GM03348 (cell line): ENCODE results near the gene SPTSSB.

Source experiments
- DNase-seq: peaks from one replicate; pipeline ENCODE4 v3.0.0; 2012; ENCODE audit warnings: low spot score

SPTSSB gene

DNA sequence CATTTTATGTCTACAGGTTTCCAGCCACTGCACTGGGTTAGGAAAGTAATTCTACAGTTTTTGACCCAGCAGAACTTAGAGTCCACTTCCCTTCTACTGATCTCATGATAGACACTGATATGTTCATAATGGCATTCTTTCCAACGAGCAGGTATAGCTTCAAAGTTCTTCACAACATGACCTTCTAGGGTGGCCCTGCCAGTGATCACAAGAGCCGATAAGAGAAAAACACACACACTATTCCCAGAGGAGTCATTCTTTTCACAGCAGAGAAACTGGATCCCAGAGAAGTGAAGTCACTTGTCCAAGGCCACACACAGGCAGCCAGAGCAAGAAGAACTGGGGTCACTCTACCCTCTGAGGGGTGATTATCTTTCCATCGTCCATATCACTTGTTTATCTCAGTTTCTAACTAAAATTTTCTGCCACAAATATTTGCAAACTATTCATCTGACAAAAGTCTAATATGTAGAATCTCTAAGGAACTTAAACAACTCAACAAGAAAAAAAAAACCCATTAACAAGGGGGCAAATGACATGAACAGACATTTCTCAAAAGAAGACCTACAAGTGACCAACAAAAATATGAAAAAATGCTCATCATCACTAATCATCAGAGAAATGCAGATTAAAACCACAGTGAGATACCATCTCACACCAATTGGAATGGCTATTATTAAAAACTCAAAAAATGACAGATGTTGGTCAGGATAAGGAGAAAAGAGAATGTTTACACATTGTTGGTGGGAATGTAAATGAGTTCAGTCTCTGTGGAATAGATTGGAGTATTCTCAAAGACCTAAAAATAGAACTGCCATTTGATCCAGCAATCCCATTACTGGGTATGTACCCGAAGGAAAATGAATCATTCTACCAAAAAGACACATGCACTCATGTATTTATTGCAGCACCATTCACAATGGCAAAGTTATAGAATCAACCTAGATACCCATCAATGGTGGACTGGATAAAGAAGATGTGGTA lies 31.5 kb downstream of the SPTSSB start:
- DNase-seq = no peak

DNA sequence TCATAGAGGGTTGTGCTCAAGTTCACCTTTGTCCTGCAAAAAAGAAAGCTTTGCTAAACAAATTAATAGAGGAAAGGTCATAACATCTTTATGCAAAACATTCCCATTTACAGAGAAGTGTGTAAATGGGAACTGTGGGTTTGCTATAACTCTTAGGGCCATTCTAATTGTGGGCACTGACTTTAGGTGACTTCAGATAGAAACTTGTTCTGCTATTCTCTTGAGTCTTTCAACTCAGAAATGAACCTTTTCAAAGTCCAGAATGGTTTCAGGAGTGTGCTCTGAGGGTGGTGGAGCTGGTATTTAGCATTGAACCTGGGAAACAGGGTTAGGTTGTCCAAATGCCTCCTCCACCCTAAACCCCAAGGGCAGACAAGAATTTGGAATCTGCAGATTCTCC lies 34.0 kb downstream of the SPTSSB start:
- DNase-seq = no peak

DNA sequence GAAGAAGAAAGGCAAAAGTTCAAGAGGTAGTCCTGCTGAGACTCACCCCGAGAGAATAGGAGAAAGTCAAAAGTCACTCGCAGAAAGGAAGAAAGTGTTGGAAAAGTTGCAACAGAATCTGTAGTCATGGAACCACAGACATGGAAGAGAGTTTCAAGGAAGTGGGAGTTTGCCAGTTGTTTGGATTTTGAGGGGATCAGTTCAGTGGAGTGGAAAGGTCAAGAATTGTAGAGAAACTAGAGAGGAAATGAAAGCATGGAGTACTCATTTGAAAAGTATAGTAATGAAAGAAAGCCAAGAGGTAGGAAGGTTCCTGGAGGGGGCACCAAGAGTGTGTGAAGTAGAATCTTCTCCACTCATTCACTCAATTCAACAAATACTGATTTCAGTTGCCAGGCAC lies 34.7 kb downstream of the SPTSSB start:
- DNase-seq = no peak

DNA sequence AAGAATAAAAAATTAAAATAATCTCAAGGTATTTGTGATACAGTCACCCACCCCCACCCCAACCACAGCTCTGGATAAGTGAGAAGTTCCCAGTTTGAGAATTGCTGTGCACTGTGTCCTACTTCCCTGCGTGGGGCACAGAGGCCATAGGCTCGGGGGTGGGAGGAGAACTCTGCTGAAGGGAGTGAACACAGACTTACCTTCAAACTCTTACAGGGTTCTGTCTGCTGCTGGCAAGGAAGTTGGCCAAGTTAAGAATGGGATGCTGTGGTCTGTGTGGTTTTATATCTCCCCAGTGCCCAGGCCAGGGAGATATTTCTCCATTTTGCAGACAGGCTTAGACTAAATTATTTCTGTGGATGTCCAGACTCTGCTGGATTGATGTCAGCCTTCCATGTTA lies 37.6 kb downstream of the SPTSSB start:
- DNase-seq = no peak

DNA sequence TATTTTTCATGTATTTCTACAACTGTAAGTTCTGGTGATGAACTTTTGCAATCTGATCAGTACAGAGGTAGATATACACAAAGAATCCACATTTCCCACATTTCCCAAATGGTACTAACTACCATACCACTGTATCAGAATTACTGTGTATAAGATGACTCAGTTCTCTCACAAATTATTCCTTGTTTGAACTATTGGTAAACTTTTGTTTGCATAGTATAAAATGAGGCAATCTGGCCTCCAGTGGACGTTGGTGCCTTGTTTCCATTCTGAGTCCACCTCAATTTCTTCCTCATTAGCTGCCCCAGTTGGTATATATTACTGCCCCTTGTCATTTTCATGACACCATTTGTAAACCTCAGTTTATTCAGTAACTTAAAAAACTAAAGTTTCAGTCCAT lies 38.5 kb downstream of the SPTSSB start:
- no peak for DNase-seq

DNA sequence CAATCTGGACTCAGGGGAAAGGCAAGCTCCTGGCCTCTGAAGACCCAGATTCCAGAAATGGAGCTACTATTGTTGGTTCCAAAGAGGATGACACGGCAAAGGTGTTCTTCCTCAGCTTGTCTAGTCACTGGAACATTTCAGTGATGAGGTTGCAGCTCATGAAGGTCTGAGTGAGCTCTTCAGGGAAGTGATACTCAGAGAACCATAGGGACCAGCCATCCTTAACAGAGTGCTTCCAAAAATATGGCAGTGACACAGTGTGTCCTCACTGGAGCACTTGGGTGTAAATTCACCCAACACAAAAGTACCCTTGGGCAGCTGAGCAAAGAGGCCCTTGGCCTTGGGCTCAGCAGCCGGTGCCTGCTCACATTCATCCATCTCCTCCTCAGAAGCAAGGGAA lies 46.3 kb downstream of the SPTSSB start:
- no peak for DNase-seq

DNA sequence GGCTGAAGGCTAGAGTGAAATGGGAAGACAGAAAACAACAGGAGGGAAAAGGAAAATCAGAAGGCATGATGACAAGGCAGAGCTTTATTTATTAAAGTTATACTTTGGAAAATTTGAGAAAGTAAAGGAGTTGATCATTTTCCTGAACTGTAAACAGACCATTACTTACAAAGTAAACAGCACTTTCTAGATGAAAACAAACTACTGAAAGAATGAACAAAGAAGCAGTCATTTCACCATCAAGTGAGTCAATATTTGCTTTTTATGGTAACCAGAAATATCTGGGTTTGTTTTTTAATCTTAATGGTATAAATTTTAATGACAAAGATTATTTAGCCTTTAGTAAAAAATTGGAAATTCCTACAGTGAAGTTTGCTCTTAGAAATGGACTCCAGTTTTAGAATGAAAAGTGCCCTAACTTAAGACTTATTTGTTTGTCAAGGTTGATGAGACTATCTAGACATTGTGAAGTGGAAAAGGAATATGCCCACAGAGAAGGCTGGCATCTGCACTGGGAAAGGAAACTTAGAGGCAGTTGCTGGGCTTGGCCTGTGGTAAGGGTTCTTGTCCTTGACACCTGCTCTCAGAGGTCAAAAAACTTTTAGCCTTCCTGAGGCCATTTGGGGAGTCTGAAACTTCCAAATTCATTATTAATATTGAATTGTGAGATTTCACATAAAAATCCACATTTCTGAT lies 47.2 kb downstream of the SPTSSB start:
- DNase-seq = no peak

DNA sequence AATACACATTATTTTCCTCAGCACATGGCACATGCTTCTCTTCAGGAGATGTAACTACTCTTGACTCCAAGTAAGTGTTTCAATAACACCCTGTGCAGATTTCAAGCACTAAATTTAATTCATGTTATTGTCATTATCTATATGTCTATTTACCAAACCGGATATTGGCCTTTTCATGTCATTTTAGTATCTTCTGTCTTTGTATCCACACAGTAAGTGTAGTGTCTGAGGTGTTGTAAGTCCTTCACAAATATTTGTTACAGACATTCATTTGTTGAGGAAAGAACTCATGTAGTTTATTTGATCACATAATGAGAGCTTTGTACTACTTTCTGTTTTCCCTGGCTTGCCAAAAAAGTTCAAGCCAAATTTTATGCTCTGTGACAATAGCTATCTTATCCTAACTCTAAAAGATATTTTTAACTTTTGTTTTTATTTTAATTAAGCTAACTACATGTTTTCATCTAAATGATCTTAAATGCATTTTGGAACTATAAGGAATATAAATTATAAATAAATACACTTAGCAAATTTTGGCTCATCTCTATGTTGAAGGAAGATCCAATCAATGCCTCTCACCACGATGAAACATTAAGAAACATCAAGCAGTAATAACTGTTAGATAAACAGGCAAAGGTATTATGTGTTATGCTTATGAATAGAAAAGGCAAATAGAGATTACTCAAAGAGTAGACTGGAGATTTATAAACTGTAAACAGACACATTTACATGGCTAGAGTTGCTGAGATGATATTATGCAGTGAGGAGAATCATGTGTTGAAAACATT lies 48.3 kb downstream of the SPTSSB start:
- DNase-seq = no peak

DNA sequence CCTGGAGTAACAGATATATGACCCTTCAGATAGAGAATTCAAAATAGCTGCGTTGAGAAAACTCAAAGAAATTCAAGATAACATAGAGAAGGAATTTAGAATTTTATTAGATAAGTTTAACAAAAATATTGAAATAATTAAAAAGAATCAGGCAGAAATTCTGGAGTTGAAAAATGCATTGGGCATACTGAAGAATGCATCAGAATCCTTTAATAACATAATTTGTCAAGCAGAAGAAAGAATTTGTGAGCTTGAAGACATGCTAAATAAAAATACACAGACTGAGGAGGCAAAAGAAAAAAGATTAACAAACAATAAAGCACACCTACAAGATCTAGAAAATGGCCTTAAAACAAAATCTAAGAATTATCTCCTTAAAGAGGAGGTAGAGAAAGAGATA lies 50.5 kb downstream of the SPTSSB start:
- DNase-seq = no peak

DNA sequence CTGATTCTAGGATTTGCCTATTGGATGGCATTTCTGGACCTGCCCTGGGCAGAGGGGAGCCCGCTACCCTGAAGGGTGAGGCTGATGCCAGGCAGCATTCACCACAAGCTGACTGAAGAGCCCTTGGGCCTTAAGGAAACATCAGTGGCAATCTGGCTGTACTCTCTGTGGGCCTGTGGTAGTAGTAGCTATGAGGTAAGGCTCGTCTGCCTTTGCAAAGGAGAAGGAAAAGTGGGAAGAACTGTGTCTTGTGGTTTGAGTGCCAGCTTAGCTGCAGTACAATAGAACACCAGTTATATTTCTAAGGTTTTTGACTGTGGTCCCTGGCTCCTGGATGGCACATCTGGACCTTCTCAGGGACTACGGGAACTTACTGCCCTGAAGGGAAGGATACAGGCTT lies 51.5 kb downstream of the SPTSSB start:
- no peak for DNase-seq

DNA sequence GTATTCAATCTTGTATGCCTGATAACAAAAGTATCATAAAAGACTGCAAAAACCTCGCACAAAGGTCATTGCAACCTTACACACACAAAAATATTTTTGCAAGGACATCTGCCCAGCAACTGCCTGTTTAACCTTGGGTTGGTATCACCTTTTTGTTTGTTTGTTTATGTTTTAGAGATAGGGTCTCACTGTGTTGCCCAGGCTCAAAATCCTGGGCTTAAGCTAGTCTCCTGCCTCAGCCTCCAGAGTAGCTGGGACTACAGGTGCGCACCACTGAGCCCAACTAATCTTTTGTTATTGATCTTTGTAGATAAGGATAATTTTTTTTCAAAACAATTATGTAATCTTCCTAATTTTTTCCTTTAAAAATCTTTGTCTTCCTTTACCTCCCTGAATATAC lies 54.2 kb downstream of the SPTSSB start:
- DNase-seq = no peak

DNA sequence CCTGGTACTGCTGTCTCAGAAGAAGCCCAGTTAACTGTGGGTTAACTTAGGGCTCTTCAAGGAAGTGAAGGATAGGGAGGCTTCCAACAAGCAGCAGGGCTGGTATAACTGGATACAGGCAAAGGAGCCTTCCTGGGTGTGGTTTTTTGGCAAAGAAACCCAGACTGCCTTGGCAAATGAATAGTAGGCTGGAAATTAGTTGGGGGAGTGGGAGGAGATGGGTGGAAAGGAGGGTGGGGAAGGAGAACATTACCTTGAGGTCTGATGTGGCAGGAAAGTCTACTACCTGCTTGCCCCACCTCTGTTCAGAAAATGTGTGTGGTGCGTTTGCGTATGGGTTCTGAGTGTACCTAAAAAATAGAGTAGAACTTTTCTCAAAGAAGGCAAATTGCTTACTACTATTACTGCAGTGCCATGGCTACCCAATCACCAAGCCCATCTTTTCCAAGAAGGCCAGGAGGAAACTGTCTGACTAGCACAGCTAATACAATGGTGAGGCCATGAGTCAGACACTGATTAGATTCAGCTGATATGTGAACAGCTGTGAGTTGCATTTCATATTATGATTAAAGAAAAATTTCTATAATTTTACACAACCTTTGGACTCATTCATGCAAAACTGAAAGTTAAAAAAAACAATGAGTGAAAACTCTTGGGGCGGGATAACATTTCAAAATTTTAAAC lies 55.2 kb downstream of the SPTSSB start:
- no peak for DNase-seq

DNA sequence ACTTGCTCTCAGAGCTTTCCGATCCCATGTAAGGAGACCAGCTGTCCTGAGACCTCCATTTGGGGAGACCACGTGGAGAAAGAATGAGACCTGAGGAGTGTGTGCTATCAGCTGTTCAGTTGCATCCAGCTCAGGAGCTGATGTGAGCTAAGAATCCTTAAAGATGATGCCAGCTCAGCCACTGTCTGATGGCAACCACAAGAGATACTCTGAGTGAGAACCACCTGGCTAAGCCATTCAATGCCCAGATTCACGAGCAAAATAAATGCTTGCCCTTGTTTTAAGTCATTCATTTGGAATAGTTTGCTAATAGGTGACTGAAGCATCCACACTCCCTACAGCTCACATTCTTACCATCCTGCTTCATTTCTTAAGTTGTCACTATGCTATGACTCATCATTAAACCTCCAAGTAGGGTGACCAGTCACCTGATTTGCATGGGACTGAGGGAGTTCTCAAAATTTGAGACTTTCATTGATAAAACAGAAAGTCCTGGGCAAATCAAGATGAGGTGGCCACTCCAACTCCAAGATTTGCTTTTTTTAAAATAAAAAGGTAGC lies 56.4 kb downstream of the SPTSSB start:
- no peak for DNase-seq

DNA sequence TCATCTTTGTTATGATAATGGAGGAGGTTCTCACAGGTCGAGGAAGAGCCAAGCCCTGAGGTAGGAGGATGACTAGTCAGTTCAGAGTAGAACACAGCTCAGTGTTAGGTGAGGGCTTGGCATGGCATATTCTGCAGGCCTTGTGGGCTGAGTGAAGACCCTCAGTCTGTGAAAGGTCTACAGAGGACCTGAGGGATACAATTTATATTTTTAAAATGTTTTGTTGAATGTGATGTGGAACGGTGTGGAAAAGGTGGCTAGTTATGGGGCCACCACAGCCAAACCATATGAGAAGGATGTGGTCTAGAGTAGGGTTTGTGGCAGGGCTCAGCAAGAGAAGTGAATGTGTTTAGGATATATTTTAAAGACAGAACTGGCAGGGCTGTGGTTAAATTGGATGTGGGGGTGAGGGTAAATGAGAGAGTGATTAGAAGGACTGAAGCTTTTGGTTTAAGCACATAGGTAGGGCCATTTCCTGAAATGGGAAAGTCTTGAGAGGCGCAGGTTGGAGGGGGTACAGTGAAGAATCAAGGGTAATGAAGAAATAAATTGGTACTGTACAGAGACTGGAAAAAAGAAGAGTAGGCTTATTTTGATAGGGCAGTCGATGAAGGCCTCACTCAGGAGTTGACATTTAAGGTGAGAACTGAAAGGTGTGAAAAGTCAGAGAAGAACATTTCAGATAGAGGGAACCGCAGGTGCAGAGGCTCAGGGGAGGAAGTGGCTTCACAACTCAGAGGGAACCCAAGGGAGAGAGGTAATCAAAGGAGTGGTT lies 60.5 kb downstream of the SPTSSB start:
- DNase-seq = no peak

DNA sequence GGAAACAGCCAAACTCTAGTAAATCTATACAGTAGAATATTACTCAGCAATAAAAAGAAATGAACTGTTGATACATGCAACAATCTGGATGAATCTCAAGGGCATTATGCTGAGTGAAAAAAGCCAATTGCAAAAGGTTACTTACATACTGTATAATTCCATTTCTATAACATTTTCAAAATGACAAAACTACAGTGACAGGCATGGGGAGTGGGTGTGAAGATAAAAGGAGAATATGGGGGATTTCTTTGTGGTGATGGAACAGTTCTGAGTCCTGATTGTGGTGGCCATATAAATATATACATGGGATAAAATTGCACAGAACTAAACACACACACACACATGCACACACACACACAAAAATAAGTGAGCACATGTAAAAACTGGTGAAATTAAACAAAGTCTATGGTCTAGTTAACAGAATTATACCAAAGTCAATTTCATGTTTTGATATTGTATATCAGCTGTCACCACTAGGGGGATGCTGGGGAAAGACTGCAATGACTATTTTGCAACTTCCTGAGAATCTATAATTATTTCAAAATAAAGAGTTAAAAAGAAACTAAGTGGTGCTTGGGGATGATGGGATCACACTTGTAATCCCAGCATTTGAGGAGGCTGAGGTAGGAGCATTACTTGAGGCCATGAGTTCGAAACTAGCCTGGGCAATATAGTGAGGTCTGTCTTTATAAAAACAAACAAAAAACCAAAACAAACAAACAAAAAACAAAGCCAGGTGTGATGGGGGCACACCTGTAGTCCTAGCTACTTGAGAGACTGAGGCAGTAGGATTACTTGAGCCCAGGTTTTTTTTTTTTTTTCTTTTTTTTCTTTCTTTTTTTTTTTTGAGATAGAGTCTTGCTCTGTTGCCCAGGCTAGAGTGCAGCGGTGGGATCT lies 66.0 kb downstream of the SPTSSB start:
- DNase-seq = peak; percentile 59

DNA sequence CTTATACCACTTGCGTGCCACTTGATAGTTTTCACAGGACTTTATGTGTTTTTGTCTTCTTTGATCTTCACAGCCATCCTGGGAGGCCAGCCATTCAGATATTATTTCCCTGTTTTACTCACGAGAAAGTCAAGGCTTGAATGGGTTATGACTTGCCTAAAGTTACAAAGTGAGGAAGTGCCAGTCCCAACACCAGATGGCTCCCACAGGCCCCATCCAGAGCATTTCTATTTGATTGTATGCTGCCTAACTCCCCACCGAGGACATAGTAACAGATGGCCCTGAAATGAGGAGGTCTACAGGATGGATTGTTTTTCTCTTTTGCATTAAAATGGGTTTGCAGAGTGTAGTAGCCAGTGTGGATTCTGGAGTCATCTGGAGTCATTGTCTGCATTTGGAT lies 74.5 kb downstream of the SPTSSB start:
- DNase-seq = no peak

DNA sequence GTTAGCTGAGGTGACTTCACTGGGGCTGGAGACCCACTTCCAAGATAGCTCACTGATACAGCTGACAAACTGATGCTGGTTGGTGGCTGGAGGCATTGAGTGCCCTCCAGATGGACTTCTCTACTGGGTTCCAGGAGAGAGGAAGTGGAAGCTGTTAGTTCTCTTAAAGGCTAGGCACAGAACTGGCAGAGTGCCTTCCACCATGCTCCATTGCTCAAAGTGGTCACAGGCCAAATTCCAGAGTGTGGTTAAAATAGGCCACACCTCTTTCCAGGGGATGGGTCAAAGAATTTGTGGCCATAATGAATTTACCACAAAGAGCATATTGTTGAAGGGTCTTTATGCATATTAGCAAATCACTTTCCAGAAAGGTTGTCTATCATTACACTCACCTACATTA lies 76.0 kb downstream of the SPTSSB start:
- DNase-seq = no peak
